COLO668 (cell line): Measurements from ENCODE around the gene LZTFL1.

ENCODE experiments used
- DNase-seq: peaks from one replicate; lab custom pipeline; 2025; ENCODE audit not compliant: unreplicated experiment; lab: John Stamatoyannopoulos, UW

Gene LZTFL1, protein sequence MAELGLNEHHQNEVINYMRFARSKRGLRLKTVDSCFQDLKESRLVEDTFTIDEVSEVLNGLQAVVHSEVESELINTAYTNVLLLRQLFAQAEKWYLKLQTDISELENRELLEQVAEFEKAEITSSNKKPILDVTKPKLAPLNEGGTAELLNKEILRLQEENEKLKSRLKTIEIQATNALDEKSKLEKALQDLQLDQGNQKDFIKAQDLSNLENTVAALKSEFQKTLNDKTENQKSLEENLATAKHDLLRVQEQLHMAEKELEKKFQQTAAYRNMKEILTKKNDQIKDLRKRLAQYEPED

DNA sequence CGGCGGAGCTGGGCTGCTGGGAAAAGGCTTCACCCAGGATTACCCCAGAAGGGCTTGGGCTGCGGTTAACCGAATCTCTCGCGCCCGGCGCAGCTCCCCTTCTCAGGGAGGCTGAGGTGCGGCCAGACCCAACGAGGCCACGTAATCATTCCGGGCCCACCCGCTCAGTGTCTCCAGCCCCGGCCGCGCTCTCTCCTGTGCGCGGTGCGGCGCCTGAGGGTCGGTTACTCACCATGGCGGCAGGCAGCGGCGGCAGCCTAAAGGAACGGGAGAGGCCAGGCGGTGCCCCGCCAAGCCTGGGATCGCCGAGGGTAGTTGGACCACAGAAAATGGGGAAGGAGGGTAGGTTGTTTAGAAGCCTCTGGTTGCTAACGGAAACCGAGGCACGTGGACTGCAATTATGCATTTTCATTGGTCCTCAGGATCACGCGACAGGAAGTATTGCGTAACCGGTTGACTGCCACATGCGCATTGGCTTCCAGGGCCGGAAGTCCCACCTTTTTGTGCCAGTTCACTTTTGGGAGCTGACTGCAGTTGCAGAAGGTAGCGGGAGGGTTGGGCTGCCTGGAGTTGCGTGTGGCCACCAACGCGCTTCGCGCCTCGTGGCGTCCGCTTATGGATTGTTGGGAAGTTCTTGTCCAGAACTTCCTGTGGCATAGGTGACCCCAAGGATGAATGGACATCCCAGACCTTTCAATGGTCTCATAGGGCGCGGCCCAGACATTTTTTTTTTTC lies at the start of gene LZTFL1:
Gene LZTFL1, minus strand, starts transcription at position 363 of the 735 bp plus-strand sequence. Its CDS starts 128 bp downstream, at position 235.
- peak; percentile 83 for DNase-seq

DNA sequence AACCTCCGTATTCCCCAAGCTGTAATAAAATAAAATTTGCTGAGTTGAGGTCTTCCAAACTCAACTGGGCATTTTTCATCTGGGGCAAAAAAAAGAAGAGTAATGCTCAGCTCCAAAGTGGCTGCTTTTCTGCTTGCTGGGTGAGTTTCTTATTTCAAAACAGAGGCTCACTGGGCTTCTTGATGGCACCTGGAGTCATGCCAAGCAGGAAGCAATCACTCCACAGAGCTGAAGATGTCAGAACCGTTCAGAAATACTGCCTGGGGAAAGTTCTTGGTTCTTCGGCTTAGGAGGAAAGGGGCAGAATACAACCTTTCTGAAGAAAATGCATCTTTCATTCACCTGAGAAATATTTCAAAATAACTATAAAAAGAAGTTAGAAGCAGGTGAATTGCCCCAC lies 48.5 kb upstream of the LZTFL1 start:
- DNase-seq, result peak; percentile 13

DNA sequence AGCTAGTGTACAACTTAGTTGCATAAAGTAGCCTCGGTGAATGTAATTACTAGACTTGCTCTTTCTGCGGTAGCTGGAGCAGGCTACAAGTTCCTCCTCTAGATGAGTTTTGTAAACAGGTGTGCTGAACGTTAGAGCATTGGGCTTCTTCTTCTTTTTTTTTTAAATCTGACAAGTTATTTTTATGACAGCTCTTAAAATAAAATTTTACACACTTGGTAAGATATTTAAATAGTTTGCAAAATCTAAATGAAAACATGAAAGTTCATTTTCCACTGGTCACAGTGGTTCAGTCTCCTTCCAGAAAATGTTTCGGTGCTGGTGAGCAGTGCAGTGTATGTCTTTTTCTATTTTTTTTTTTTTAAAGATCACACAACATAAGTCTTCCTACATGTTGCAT lies 47.4 kb upstream of the LZTFL1 start:
- DNase-seq, result no peak

DNA sequence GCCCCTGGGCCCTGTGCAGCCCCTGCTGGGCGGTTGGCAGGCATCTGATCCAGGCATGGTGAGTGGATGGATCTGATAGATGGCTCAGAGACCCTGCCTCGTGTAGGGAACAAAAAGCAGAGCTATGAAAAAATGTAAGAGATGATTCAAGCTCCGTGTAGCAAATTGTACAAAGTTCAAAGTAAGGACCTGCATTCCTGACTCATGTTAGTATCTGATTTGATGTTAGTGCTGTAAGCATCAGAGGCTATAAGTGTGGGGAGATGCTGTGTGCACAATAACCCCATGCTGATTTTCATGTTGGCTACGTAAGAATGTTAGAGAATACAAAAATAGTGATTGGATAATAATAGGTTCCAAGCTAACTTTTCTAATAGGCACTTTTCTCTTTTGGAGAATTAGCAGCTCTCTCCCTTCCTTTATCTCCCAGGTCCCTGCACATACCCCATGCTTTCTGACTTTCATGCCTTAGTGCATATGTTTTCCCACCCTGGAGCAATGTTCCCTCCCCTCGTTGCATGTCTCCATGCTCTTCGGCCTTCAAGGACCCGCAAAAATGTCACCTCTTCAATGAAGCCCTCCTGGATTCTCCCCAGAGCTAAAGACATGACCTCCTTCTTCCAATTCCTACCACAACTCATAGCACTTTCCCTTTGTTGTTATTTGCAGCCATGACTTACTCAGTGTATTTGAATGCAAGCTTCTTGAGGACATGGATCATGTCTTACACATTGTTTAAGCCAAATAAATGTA lies 46.0 kb upstream of the LZTFL1 start:
- DNase-seq, result no peak

DNA sequence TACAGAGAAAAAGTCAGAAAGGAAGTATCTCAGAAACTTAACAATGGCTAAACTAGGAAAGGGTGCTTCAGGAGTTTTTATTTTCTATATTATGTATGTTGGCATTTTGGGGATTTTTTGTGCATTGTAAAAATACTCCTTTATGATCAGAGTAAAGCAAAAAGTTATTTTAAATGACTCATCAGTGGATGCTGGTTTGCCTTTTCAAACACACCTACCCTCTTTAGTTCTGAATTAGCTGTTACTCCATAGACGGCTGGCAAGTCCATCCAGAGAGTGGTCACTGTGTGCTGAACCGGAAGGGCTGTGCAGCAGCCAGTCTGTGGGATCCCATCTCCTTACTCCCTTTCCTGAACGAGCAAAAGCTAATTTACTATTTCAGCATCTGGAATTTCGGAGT lies 45.4 kb upstream of the LZTFL1 start:
- DNase-seq, result no peak

DNA sequence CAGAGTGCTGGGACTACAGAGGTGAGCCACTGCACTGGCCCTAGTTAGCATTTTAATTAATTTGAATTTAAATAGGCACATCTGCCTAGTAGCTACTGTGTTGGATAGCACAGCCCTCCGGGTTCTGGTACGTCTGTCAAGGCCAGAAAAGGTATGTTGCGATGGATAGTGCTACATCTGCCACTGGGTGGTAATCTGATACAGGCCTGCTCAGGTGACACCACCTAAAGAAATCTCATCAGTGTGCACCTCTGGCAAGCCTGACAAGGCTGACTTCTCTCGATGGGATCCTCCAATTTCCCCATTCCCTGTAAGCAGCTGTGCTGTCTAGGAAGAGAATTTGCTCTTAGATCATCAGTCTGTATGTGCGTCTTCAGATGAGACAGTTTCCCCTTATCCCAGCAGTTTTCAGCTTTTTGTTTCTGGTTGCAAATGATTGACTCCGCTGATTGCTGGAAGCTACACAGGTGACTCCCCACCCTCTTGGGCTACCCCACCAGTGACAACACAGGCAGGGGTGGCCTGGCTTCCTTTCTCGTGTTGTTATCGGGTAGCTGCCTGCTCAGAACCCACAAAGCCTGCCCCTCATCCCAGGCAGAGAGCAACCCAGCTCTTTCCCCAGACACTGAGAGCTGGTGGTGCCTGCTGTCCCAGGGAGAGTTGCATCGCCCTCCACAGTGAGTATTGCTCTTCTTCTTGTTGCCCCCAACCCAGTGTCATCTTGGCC lies 44.2 kb upstream of the LZTFL1 start, which contains the start of gene CCR9:
Gene CCR9, plus strand, starts transcription at position 565 of the 727 bp plus-strand sequence. CDS start 8,391 bp downstream, outside the sequence.
- DNase-seq, result peak; percentile 10

DNA sequence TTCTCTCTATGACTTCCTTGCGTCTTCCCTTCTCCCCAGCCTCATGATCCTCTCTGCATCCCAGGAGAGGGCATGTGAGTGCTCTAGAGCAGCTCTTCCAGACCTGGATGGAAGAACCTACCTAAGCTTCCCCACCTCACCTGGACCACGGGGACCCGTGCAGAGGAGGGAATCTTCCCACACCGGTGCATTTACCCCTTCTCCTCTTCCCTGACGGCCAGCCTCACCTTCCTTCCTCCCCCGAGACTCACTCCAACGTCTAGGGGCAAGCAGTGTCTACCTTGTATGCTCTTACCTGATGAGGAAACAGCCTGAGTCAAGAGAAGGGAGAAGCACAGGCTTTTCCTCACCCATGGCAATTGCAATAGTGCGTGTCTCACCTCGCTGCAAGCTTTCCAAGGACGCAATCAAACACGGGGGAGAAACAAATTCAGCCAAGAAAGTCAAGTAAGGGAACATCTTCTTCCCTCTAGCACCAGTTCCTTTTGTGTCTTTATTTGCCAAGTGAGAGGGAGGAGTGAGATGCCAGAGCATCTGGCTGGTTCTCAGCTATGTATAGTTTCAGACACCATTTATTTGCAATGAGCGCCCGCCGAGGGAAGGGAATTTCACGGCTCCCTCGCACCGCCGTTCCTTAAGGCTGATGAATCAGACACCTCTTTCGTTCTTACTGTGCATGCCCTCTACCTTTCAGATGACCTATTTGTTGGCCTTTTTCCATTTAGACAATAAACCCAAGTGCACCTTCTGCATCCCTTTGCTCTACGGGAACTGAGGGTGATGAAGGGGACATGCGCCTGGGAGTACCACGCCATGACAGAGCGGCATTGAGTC lies 42.7 kb upstream of the LZTFL1 start:
- no peak for DNase-seq

DNA sequence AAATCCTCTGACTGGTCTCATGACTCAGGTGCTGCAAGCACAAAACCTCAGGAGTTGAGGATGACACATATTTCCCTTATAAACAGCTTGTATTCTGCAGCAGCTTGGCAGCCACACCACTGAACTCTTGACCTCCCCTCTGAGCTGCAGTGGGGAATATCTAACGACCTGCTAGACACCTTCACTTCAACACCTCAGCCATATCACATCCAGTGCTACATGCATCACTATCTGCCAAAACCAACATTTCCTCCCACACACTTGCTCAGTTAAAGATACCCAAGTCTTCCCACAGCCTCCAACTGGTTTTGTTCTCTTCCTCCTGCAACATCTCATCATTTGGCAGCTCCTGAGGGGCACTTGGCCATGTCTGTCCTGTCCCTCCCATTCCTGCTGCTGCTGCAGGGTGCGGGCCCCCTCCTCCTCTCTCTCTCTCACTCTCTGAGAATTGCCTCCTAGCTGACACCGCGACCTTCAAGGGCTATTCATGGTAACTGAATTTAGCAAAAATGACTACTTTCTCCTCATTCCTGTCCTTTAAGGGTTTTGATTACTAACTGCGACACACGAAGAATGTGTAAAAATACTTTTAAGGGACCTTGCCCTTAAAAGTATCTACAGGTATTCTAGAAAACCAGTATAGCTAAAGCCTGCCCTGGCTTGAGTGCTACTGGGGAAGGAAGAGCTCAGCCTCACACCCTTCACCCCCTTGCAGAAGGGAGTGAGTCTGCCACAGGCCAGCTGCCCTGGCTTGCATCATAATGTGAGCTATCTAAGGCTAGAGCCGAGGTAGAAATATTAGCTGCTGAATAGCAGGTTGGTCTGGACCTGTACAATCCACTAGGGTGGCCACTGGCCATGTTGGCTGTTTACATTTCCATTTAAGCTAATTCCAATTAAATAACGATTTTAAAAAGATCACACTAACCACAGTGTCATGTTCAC lies 39.4 kb upstream of the LZTFL1 start:
- no peak for DNase-seq

DNA sequence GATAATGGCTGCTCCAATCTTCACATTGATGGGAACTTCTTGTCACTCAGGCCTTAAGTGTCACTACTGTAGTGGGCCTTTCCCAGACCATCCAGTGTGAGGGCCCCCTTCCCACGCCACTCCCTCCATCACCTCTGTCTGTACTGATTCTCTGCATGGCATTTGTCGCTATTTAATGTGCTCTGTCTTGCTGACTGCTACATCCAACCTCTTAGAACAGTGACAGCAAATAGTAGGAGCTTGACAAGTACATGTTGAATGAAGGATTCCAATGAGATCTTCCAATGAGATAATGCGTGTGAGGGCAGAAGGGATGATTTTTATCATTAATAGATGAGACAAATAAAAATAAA lies 38.8 kb upstream of the LZTFL1 start:
- DNase-seq, result no peak

DNA sequence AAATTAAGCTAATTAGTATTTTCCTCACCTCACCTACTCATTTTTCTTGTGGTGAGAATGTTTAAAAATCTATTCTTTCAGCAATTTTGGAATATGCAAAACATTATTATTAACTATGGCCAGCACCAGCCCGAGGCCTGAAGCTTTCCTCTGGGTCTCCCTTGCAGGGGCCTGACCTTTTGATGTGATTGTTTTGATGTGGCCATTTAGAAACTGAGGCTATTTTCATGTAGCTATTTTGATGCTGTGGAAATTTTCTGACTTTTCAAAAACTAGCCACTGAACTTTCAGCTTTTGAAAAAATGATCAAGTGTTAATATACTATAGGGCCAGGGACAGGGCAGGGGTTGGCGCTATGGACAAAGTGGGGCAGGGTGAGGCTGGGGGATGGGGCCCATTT lies 36.2 kb upstream of the LZTFL1 start:
- DNase-seq, result no peak

DNA sequence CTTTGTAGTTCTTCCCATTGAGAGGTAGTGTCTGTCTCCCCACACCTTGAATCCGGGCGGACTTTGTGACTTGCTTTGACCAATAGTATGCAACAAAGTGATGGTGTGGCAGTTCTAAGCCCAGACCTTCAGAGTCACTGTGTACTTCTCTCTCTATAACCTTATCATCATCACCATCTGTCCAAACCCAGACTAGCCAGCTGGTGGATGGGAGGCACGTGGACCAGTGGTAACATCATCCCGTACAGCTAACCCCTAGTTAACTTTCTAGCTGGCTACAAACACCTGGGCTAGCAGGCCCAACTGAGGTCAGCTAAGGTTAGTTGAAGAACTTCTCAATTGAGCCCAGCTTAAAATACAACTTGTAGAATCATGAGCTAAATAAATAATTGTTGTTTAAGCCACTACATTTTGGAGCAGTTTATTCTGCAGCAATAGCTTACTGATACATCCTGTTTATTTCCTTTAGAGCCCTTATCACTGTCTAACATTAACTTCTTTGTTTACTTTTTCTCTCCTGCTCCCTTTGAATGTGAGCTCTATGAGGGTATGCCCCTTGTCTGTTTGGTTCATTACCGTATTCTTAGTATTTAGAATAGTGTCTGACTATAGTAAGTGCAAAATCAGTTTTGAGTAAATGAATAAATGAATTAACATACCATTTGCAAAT lies 32.9 kb upstream of the LZTFL1 start:
- DNase-seq, result no peak

DNA sequence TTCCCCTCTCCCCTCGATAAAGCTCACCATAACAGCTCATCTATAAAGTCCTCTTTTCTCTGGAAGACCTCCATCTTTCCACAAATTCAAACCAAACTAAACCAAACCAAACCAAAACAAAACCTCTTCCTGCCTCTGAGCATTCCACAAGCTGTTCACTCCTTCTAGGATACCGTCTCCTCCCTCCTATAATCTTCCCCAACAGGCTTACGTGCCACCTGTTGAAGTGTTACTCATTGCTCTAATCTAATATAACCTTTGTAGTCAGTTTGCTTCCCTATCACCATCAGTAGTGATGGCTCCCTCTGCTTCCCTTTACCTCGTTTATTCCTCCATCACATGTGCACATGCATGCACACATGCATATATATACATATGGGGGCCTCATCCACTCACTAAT lies 31.7 kb upstream of the LZTFL1 start:
- DNase-seq, result no peak

DNA sequence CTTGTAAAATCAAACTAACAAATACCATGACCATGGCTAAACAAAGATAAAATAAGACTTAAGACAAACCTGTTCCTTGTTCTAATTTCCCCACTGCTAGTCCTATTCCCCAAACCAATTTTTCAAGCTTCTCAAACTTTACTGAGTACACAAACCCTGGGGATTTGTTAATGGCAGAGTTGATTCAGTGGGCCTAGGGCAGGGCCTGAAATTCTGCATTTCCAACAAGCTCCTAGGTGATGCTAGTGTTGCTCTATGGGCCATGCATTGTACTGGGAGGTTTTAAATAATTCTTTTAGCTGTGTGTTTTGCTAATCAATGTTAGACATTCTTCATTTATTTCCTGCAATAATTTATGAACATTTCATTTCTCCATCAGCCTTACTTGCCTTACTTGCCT lies 31.1 kb upstream of the LZTFL1 start:
- no peak for DNase-seq

DNA sequence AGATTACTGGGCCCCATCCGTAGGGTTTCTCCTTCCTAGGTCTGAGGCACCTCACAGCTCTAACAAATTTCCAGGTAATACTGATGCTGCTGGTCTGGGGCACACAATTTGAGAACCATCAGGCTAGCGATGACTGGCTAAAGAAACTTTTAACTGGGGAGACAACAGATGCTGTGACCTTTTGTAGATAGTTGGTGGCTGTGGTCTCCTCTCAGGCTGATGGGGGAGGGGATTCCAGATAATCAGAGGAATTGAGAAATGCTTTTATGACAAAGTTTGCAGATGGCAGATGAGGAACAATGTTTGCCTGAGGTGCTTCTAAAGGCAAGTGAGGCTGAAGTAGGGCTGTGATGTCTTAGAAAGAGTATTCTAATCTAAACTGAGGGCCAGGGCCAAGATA lies 30.6 kb upstream of the LZTFL1 start:
- DNase-seq, result no peak

DNA sequence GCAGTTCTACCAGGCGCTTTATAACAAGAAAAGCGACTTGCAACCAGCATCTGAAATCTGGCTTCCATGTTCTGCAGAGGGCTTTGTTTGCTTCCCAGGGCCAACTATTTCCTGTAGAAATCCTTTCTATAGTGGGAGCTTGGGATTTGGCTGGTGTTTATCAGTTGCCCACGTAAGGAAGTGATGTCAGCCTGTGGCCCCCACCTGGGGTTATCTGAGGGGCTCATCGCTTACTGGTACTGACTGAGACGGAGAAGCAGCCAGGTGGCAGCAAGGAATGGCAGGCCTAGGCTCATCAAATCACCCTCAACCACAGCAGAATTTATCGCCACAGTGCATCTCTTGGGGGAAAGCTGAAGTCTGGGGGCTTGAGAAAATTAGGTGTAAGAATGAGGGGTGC lies 29.9 kb upstream of the LZTFL1 start:
- no peak for DNase-seq

DNA sequence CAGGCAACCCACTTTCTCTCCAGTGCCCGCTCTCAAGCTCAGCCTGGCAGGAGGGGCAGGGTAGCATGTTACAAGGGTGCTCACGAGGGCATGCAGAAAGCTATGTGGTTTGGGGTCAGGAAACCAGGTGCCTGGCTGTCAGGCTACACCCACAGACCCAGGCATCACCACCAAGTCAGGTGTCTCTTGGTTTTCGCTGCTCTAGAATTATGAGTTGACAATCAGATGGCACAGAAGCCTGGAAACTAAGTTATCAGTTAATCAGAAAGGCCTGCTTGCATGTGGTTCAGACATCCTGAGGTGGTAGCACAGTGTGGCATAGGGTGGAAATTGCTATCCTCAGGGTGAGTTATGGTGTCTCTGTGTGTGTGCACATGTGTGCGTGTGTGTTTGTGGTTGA lies 28.2 kb upstream of the LZTFL1 start:
- DNase-seq, result no peak

DNA sequence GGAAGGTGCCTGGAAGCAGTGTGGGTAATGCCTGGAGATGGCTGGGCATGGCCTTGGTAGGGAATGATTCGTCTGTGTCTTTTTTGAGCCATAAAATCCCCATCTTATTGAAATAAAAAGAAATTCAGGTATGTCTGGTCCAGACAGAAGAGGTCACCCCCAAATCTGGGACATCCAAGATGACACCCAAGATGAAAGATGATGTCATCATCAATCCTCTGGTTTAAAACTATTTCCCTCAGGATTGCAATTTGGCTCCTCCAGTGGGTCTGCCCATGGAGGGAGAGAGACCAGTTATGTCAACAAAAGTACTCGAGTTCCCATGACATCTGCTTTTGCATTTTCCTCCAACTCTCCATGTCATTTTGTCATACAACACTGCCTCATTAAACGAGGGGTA lies 27.7 kb upstream of the LZTFL1 start:
- no peak for DNase-seq

DNA sequence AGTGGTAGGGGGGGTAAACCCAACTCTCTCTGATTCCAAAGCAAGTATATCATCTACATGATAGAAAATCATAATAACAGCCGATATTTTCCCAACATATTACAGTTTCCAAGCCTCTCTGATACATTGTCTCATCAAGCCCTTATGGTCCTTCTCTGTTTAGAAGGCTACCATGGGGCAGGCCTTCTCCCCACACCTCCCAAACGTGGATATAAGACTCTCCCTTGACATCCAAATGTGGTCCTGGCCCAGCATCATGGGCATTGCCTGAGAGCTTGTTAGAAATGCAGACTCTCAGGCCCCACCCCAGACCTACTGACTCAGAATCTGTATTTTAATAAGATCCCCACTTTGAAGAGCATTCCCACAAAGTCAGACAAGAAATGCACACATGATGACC lies 26.7 kb upstream of the LZTFL1 start:
- no peak for DNase-seq

DNA sequence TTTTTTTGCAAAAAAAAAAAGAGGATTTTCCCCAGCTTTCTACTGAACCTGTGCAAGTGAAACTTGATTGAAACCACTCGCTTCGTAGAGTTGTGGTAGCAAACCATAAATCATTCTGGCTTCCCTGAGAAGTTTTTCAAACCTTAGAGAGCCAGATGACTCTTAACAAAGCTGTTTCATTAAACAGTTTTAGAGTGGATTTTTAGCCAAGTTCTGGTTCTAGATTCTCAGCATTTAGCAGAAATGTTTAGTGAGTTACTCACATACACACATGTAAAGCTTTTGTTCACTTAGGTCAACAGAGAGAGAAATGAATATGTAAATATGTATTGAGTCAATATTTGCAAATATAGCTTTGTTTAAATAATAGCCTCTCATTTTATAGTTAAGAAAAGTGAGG lies 26.3 kb upstream of the LZTFL1 start:
- no peak for DNase-seq
